ENCODE results near the gene KRTAP5-10.

GRCh38 chr11:71518506-71519471 is 46.6 kb upstream of the KRTAP5-10 start:
- TF ChIP-seq RAD21 (CRISPR knock-in tag; conservative IDR thresholded peaks at IDR 0.05 in 1 of 2, IDR thresholded peaks at IDR 0.05 in 1 of 2) (no peak), IRF1 (CRISPR knock-in tag; IDR thresholded peaks at IDR 0.05; ENCODE audit: borderline replicate concordance) (no peak), KDM1A (IDR thresholded peaks at IDR 0.05) (no peak), MTA3 (IDR thresholded peaks at IDR 0.05; ENCODE audit: borderline replicate concordance) (no peak), CTCF (IDR thresholded peaks at IDR 0.05 in 2 of 3, conservative IDR thresholded peaks at IDR 0.05 in 1 of 3; ENCODE audit: insufficient read depth in 2 of 3, low read depth in 1 of 3, low read length in 3 of 3) (no peak), SNRNP70 (optimal IDR thresholded peaks at IDR 0.05; ENCODE audit: low read depth, low read length) (no peak), TGIF2 (CRISPR knock-in tag; IDR thresholded peaks at IDR 0.05) (no peak), MTA1 (IDR thresholded peaks at IDR 0.05; ENCODE audit: borderline replicate concordance) (no peak), TAF9B (IDR thresholded peaks at IDR 0.05; ENCODE audit: partially characterized antibody) (no peak), ZBTB33 (CRISPR knock-in tag; IDR thresholded peaks at IDR 0.05) (no peak)
